Renal cortical epithelial cell (primary cell): ENCODE results near the gene CXCR5. TPM values are rescaled to one million over a fixed set of nuclear protein-coding genes. Genes with fewer than 3 reads are reported as not detected.

Source experiments
- DNase-seq: peaks from one replicate; pipeline ENCODE4 v3.0.0-alpha.2; 2011; ENCODE audit warnings: low read depth
- total RNA-seq: library from RNA; depleted of rRNA; stranded (reverse); fragments of >200 nt; gene quantifications from 2 replicates; pipeline ENCODE4 v1.2.3, GENCODE V29; 2014

The CXCR5 gene
- total RNA-seq, 1 donor from 2014 or later = not detected

DNA sequence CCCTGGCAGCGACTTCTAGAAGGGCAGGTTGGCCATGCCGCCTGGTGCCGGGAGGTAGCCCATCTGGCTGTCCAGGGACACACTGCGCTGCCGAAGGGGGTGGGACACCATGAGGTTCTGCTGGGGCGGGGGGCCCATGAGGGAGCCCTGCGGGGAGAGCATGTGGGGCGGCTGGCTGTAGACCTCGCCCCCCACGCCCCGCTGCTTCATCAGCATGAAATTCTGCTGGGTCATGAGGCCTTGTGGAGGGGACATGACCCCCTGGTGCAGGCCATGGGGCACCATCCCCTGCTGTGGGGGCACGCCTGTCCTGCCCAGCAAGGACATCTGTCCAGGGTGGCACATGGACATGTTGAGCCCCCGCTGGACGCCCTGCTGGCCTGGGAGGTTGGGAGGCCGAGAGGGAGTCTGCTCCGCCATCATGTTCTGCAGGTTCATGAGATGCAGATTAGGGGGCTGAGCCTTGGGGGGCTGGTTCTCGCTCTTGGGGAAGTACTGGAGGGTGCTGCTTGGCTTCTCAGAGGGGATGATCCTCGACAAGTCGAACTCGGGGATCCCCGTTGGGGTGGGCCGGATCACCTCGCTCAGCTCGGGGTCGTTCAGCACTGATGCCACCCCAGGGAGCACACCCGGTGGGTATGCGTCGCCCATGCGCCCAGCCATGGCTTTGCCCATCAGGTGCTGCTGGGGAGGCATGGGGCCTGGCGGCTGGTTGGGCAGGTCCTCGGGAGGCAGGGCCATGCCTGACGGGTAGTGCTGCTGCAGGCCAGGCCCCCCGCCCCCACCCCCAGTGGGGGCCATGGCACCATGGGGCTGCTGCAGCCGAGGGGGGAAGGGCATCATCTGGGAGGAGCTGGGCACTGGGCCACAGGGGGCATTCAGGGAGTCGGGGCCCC lies 15.0 kb downstream of the CXCR5 start:
- no peak for DNase-seq

DNA sequence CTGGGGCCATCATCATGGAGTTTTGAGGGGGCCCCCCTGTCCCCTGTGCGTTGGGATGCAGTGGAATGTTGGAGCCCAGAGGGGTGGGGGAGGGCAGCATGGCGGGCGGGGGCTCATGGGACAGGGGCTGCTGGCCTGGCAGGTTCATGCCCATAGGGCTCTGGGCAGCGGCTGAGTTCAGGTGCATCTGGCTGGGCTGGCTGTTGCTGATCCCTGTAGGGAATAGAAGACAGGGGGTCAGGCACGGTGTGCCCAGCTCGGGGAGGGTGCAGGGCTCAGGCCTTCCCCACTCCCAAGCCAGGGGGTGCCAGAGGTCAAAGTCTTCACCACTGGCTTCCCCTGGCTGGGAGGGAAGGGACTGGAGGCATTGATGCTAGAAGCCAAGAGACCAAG lies 15.6 kb downstream of the CXCR5 start:
- DNase-seq = no peak

DNA sequence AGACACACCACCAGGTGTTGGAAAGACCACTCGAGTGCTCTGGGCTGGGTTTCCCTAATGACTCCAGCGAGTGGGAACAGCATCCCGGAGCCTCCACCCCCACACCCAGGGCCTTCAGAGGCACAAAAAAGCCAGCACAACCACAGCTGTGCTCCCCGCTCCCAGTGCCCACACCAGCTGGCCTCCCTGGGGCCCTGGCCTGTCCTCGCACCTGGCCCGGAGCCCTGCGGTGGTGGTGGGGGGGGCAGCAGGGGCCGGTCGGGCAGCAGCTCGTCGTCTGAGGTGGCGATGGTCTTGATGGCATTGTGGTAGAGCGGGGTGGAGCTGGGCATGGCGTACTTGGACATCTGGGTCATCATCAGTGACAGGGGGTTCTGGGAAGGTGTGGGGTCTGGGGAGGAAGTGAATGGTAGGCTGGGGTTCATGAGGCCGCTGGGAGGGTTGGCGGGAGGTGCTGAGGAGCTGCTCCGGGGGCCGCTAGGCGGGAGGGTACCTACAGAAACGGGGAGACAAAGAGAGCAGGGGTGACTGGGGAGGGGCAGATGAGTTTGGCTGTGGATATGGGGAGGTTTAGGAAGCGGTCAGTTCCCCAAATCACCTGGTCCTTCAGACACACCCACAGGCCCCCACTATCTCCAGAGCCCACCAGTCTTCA lies 16.1 kb downstream of the CXCR5 start:
- DNase-seq = no peak

DNA sequence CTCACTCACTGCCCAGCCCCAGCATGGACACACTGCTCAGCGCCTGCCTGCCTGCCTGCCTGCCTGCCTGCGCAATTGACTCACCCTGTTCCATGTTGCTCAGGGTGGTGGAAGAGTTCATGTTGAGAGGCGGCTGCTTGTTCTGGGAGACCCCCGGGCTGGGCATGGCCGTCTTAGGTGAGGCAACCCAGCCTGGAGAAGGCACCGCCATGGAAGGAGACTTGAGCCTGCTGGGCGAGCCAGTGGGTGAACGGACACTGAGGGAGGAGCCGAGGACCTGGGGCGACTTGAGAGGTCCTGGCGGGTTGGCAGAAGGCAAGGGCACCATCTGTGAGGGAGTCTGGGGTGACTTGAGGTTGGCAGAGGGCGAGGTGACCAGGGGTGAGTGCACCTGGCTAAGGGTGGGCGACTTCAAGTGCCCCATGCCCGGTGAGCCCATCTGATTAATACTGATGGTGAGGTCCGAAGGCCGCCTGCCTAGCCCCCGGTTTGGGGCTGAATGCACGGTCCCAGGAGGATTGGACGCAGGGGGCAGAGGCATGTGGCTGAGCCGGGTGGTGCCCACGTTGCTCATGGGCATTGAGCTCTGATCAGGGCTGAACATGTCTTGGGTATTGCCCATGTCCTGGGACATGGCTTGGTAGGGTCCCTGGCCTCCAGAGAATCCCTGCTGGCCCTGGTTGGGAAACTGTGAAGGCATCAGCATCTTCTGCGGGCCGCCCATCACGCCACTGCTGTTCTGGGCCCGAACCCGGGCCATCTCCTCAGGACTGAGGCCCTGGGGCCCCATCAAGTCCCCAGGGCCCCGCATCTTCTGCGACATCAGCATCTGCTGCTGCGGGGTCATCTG lies 17.1 kb downstream of the CXCR5 start:
- DNase-seq = no peak

DNA sequence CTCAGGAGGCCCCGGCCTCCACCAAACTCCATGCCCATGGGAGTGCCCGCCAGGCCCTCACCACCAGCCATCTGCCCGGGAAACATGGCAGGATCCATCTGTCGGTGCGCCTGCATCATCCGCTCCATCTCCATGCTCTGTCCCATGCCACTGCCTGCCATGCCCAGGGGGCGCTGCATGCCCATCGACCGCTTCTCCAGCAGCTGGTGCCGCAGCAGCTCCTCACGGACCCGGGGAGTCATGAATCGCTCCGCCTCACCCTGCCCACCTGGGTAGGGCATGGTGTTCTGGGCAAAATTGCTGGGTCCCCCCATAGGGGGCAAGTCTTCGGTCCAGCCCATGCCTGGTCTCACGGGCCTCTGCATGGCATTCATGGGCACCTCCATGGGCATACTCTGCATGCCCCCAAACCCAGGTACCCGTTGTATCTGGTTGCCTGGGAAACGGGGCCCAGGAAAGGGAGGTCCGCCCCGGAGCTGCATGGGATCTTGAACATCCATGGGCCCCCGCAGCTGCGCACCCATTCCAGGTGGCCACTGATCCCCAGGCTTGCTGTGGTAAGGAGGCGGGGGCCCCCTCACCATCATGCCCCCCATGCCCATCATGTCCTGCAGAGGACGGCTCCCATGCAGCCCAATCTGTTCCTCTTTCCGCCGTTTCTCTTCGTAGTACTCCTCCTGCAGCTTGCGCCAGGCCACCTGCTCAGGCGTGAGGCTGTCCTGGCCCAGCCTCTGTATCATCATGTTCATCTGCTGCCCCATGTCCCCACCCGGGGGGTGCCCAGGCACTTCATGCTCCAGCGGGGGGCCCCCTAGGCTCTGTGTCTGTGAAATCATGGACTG lies 18.0 kb downstream of the CXCR5 start:
- DNase-seq = no peak

DNA sequence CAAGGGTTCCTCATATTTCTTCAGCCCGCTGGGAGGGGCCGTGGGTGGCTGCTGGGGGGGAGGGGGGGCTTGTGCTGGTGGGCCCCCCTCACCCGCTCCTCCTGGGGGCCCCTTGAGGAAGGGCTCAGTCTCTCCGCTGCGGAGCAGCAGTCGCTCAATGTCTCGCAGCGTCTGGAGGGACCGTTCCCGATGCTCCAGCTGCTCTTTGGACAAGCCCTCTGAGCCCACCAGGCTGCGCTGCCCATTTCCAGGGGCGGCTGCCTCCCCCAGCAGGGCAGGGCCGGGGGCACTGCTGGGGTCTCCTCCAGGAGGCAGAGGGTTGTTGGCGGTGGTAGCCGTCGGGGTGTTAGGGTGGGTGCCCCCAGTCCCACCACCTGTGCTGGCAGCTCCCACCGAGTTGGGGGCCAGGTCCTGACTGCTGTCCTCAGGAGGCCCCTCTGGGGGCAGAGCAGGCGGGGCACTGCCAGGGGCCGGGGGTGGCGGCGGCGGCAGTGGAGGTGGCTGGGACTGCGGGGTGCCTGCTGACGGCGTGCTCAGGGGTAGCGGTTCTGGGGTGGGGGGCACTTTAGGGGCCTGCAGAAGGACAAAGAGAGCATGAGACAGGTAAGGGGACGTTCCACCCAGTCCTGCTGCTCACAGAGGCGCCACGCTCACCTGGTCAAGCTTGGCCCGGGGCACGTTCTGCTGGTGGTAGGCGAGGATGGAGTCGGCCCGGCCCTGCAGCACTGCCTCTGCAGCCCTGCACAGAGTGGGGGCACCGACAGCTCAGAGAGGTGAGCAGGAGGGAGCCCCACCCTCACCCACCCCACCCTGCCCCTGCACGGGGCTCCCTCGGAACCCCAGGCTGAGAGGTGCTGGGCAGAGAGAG lies 18.9 kb downstream of the CXCR5 start:
- no peak for DNase-seq

DNA sequence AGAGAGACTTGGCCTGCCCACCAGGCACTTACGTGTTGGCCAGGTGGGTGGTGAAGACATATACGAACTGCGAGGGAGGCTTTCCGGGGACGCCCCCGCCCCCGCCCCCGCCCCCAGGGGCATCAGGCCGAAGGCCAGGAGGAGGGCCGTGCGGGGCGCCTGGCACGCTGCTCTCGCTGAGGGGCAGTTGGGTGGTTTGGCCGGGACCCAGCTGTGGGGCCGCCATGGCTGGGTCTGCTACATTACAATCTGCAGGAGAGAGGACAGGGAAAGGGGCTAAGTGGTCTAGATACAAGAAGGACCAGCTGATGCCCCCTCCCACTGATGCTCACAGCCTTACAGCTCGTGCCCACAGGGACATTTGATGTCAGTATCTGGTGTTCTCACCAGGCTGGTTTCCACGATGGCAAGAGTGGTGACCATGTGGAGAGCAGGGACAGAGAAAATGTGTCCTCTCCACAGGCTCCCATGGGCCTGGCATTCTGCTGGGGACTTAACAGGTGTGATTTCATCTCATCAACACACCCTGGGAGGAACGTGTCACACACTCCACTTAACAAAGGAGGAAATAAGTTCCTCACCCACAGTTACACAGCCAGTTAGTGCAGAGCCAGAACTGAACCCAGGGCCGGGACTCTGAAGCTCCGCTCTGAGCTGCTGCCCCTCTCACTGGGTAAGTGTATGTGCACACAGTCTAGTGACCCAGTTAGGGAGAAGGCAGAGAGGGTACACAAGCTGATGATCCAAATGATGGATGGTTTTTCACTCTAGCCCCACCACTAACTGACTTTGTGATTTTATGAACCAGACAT lies 19.7 kb downstream of the CXCR5 start:
- DNase-seq = no peak

DNA sequence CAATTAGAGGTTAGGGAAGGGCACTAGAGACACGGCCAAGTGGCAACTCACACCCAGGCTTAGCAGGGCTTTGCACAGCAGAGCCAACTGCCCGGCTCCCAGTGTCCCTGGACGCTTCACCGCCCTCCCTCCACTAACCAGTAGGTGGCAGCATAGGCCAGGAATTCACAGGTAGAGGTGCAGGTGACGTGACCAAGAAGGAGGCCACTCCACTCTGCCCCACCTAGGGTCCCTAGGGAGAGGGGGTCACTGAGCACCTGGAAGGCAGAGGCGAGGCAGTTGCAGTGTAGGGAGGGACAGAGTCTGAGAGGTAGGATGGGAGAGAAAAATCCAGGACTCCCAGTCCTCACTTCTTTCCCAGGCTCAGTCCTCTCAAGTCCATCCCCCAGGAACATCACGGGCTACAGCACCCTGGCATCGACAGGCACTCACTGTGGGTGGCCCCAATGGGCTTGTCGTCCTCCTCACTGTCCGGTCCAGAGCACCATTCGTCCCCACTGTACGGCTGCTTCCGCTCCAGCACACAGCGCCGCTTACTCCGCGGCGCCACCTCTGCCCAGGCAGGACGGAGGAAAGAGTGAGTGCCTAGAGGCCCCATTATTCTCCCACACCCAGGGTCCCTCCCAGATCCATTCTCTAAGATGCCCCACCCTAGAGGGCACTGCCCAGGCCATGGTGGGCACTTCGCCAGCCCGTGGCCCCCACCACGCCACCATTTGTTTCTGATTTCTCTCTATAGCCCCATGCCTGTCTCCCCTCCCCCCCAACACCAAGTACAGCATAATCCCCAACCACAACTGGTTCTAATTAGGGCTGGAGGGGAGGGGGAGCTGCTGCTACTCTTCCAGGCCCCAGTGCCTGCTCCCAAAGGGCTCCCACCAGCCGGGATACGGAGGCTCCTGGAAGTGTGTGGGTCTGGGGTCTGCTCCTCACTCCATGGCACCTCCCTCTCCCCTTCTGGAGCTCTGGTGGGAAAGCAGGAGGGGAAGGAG lies 23.7 kb downstream of the CXCR5 start:
- DNase-seq = peak; percentile 47

DNA sequence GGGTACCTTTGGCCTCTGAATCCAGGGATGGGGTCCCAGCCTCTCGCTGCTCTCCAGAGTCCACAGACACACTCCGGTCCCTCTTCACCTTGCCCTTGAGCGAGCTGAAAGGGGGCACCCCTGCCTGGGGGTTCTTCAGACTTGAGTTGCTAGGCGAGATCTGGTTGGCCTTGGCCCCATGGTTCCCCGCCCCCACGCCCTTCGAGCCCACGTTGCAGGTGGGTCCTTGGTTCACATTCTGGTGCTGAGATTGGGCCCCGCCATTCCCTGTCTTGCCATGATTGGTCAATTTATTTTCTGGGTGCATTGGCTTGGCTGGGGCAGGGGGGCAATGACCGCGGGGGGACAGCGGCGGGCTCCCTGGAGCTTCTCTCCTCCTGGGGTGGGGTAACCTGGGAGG lies 24.6 kb downstream of the CXCR5 start:
- DNase-seq = no peak

DNA sequence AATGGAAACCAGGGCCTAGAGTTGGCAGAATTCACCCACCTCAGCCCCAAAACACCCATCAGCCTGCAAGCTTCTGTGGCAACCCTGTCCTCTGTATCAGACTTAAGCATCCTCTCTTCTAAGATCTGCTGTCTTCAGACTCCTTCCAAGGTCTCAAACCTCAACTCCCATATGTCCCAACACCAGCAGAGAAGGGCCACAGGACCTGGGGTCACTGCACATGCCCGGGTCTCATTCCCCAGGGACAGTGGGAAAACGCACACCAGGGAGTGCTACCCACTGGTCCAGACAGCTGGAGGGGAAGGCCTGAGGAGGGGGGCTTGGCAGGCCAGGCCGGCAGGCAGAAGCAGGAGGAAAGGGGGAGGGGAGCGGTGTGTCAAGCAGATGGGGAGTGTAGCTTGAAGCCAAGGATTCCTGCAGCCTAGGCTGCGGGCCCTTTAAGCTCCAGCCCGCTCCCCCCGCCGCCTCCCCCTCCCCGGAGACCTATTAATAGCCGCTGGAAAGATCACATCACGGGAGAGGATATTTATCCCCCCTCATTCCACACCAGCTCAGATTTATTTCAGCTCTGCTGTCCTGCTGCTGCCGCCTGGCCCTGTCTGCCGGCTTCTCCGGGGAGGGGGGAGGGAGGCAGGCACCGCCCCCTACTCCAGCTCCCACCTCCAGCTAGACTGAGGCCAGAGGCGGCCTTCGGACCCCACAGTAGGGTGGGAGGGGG lies 25.4 kb downstream of the CXCR5 start:
- peak; percentile 64 for DNase-seq

DNA sequence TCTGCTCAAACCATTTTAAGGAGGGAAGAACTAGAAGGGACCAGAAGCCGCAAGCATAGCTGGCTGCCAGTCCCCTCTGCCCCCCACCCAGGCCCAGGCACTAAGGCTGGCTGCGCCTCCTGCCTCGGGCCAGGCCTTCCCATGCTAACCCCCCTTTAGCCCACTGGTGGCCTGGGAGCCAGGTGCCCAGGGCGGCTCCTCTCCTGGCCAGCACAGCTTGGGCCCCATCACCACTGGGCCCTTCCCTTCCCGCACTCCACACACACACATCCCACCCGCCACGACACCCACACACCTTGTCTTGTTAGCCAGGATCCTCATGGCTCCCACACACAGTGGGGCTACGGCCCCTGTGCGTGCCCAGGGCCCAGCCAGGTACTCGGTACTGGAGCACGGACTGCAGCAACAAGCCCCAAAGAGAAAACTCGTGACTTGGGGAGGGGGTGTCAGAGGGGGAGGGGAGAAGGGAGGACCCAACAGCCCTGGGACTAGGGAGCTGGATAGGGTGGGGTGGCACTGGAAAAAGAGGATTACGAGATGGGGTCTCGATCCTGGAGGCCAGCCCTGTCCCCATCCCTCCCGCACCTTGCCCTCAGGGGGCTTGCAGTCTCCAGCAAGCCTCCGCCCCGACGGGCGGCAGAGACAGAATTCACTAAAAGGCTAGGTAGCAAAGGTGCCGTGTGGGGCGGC lies 26.1 kb downstream of the CXCR5 start:
- no peak for DNase-seq

DNA sequence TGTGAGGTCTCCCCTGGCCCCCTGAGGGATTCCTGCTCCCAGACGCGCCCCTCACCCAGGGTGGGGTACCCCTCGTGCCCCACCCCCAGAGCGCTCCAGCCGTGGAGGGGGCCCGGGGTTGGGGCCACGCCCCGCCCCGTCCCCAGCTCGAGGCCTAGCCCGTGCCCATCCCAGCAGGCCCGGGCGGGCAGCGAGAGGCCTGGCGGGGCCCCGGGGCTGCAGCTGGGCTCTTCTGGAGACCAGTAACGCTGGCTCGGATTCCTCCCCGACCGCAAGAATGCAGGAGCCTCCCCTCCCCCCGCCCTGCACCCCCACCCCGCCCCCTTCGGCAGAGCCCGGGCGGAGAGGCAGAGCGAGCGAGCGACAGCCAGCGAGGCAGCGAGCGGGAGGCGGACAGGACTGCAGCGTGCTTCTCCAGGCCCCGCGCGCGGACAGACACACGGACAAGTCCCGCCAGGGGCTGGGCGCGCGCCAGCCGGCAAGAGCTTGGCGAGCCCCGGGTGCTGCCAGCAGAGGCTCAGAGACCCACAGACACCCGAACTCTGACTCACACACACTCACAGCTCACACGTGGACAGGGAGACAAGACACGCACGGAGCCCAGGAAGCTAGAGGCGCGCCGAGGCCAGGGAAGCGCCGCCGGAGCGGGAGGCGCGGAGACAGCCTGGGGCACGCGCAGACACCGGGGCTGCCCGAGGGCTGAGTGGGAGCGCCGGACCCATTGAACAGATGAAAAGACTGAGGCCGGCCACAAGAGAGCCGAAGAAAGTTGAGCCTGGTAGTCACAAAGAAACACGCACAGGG lies 26.8 kb downstream of the CXCR5 start:
- DNase-seq = peak; percentile 77

DNA sequence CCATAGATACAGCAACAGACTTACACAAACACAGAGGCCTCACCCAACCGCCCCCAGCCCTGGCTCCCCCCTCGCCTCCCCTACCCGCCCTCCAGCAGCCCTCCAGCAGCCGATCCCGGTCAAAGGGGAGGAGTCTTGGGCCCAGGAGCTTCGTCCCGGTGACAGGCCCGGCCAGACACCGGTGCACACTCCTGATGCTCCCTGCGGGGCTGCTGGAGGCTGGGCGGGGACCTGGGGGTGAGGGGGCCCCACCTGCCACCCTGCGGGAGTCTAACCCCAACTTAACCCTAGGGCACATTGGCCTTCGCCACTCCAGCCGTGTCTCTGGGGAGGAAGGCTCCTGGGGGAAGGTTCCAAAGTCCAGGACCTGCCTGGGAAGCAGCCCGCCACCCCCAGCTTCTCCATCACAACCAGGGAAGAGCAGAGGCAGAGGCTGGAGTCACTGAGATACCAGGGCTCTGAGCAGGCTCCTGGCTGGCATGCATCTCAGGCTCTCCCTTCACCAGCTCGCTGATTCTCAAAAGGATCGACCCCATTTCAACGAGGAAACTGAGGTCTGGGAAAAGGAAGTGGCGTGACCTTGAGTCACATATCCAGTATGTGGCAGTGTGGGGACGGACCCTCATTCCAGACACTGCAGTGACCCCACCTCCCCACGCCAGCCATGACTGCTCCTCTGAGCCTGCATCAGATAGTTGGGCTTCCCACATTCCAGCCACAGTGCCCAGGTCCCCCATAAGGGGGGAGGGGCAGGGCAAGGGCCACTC lies 27.6 kb downstream of the CXCR5 start:
- DNase-seq = peak; percentile 57

DNA sequence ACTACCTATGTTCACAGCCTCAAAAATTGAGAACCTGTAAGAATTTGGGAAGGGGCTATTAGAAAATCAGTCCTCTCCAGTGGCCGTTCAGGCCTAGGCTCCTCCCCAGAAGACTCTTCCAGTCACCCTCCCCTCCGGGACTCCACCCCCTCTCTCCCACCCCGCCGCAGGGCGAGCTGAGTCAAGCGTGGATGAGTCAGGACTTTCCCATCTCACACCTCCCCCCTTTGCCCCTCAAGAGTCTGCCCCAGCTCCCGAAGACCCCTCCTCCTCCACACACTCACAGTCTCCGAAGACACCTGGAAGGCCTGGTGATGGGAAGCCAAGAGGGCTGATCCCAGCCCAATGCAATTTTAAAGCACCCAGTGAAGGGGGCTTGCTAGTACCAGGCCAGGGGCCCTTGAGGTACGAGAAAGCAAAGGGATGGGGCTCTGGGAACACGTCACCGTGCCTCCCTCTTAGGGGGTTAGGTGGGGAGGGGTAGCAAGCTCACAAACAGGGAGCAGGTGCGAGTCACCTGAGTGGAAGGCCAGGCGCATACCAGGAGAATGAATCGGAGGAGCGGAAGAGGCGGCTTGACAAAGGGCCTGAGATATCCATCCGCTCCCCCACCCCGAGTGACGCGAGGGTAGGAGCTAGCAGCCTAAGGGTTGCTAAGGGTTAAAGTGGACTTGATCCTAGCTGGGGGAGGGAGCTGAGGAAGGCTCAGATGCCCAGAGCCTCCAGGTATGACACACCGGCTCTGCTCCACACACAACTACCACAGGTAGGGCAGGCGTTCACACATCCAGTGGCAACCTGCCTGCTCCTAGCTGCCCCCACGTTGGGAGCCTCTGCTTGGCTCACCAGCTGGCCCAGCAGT lies 28.4 kb downstream of the CXCR5 start:
- peak; percentile 83 for DNase-seq
